Activated CD4-positive, CD25-positive, alpha-beta regulatory T cell treated with anti-CD3 and anti-CD28 coated beads, Interleukin-2, amount 50 U/mL, for 72 hours (primary cell): Measurements from ENCODE around the gene AGRN.
"Not testable (repeated sequence)": the region's sequence is repeated elsewhere in the genome, so short reads cannot be mapped to it uniquely, and the experiment has no call there.

Source experiments
- DNase-seq: peaks from one replicate; pipeline ENCODE4 v3.0.0; 2021

The AGRN gene

DNA sequence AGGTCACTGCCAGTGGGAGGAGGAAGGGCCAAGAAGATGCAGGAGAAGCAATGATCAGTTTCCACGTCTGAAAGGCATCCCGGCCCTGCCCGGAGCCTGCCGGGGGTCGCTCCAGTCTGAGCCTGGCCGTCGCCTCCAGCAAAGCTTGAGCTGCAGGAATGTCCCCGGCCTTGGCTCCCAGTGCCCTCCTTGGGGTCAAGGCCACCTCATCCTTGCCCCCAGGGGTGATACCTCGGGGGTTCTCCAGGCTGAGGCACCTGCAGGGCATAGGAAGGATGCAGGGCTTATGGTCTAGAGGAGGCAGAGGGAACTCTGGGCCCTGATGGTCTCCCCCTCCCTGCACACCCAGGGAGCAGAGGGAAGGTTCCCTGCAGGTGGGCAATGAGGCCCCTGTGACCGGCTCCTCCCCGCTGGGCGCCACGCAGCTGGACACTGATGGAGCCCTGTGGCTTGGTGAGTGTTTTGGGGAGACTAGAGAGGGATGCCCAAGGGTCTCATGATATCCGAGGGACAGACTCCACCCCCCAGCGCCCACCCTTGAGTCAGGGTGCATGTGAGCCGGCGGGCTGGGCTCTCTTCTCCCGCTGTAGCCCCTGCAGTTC, 34.3 kb downstream of the AGRN start:
- no peak for DNase-seq

DNA sequence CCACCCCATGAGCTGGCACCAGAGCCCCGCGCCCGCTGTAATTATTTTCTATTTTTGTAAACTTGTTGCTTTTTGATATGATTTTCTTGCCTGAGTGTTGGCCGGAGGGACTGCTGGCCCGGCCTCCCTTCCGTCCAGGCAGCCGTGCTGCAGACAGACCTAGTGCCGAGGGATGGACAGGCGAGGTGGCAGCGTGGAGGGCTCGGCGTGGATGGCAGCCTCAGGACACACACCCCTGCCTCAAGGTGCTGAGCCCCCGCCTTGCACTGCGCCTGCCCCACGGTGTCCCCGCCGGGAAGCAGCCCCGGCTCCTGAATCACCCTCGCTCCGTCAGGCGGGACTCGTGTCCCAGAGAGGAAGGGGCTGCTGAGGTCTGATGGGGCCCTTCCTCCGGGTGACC, 35.1 kb downstream of the AGRN start:
- DNase-seq, result no peak

DNA sequence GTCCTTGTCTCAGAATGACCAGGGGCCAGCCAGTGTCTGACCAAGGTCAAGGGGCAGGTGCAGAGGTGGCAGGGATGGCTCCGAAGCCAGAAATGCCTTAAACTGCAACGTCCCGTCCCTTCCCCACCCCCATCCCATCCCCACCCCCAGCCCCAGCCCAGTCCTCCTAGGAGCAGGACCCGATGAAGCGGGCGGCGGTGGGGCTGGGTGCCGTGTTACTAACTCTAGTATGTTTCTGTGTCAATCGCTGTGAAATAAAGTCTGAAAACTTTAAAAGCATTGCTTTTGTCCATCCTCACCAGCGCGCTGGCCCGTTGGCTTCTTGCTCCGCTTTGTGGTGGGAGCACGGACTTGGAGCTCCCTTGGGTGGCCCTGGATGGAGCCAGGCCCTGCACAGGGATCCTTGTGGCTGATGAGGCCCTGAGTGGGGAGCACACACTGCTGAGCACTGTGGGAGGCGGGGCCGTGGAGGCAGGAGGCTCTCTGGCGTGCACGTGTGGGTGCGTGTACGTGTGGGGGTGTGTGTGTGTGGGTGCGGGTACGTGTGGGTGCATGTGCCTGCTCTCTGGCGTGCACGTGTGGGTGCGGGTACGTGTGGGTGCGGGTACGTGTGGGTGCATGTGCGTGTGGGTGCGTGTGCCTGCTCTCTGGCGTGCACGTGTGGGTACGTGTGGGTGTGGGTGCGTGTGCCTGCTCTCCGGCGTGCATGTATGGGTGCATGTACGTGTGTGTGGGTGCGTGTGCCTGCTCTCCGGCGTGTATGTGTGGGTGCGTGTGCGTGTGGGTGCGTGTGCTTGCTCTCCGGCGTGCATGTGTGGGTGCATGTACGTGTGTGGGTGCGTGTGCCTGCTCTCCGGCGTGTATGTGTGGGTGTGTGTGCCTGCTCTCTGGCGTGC, 36.2 kb downstream of the AGRN start:
- DNase-seq, result no peak

DNA sequence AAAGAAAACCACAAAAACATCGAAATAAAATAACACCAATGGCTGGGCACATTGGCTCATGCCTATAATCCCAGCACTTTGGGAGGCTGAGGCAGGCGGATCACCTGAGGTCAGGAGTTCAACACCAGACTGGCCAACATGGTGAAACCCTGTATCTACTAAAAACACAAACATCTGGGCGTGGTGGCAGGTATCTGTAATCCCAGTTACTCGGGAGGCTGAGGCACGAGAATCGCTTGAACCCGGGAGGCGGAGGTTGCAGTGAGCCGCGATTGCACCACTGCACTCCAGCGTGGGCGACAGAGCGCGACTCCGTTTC, 37.8 kb downstream of the AGRN start:
- not testable (repeated sequence) for DNase-seq

DNA sequence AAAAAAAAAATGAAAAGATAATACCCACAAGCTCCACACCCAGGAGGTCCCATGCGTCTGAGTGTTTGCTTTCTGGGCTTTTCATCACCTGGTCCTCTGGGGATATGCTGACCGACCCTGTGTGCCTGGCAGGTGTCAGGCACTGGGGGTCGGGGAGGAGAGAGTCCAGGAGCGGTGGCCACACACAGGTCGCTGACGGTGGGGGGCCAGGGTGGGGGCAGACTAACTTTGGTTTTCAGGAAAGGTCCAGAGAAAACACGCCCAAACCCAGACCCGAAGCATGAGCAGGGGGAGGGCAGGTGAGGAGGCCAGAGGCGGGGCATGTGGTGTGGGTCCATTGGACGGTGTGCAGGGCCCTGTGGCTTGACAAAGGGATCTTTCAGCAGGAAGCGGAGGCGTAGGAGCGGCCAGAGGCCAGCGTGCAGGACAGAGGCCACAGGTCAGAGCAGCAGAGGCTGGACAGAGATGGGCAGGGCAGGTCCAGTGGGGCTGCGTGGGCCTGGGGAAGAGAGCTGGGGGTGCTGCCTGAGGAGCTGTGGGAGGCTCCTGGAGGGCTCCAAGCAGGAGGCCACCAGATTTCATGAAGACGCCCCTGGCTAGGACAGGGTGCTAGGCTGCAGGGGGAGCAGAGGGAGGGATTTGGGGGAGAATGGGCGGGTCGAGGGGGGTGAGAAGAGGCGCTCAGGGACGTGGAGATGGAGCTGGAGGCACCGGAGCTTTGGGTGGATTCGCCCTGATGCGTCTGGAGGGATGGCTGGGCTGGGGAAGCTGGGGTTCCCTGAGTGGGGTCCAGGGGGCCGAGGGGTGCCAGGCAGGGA, 38.4 kb downstream of the AGRN start:
- DNase-seq, result no peak

DNA sequence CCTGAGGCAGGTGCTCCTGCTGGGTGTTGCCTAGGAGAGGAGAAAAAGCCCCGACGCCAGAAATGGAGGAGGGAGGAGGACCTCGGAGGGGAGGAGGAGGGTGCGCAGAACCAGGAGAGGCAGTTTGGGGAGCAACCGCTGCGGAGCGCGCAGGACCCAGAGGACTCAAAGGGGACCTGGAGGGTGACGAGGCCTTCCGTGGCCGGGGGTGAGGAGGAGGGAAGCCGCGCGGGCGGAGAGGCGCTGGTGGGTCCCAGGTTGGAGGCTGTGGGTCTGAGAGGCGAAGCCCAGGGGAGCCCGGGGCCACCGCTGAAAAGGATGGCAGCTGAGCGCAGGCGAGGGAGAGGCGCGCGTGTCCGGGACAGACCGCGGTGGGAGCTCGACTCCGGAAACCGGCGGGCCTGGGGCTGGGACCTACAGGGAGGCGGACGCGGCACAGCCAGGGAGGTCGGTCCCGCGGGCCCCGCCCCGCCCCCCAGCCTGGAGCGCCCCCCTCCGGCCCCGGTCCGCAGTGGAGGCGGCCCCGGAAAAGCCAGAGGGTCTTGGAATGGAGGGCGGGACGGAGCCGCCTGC, 39.1 kb downstream of the AGRN start:
- peak; percentile 57 for DNase-seq

DNA sequence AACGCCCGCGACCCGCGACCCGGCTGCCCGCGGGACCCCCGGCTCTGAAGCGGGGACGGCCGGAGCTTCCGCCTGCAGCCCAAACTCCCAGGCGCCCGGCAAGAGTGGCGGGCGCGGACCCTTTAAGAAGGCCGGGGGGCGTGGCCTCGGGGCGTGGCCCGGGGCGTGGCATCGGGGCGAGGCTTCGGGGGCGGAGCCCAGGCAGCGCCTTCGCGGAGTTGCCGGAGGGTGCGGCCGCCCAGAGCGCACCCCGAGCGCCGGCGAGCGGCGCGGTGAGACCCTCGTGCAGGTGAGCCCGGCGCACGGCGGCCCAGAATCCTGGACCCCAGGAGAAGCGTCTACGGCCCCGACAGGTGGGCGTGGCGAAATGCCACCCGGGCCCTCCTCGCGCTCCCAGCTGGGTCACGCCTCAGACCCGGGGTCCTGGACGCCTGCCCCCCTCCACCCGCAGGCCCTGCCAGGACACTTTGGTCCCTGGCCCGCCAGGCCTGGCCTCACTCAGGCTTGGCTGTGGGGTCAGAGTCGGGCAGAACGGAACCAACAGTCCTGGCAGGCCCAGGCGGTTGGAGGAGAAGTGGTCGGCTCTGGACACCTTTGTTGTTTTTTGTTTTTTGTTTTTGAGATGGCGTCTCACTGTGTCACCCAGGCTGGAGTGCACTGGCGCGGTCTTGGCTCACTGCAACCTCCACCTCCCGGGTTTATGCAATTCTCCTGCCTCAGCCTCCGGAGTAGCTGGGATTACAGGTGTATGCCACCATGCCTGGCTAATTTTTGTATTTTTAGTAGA, 39.8 kb downstream of the AGRN start:
- peak; percentile 97 for DNase-seq

DNA sequence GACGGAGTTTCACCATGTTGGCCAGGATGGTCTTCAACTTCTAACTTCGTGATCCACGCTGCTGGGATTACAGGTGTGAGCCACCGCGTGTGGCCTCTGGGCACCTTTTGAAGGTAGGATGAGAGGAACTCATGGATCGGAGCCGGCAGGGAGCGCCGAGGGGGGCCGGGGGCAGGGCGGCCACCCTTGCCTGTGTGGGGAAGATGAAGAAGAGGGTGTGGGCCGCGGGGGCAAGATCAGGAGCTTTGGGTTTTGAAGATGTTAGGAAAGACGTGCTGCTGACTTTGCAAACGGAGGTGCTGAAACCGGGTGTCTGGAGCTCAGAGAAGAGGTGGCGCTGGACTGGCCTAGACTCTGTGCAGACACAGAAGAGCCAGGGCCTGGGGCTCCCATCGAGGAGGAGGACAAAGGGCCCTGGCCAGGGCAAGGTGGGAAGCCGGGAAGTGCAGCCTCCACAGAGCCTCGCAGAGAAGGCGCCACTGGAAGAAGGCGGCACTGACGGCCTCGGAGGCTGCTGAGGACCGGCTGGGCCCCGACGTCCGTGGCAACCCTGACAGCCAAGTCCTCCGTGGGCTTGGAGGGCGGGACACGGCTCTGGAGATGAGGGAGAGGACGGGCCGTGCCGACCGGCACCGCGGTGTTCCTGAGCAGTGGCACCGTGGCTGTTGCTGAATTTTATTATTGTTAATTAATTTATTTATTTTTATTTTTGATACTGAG, 40.5 kb downstream of the AGRN start:
- no peak for DNase-seq

DNA sequence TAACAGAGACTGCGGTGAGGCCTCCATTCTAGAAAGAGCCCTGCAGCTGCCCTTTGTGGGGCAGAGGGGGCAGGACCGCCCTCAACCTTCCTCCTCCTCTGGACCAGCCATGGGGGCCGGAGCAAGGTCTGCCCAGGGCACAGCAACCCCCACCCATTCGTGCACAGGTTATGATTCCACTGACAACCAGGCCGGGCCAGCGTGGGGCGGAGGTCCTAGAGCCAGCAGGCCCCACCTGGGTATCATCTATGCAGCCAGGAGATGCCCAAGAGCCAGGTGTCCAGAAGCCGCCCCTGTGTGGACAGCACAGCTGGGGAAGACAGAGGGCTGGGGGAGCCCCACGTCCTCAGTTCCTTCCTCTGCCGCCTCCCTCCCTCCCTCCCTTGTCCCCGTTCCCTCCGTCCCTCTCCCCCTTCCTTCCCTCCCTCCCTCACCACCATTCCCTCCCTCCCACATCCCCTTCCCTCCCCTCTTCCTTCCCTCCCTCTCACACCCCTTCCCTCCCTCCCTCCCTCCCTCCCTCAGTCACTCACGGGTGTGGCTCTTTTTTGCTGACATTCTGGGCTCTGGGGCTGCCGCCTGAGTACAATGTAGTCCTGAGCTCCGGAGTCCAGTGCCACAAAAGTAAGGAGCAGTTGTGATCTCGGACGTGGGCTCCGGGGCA, 41.9 kb downstream of the AGRN start:
- DNase-seq, result no peak

DNA sequence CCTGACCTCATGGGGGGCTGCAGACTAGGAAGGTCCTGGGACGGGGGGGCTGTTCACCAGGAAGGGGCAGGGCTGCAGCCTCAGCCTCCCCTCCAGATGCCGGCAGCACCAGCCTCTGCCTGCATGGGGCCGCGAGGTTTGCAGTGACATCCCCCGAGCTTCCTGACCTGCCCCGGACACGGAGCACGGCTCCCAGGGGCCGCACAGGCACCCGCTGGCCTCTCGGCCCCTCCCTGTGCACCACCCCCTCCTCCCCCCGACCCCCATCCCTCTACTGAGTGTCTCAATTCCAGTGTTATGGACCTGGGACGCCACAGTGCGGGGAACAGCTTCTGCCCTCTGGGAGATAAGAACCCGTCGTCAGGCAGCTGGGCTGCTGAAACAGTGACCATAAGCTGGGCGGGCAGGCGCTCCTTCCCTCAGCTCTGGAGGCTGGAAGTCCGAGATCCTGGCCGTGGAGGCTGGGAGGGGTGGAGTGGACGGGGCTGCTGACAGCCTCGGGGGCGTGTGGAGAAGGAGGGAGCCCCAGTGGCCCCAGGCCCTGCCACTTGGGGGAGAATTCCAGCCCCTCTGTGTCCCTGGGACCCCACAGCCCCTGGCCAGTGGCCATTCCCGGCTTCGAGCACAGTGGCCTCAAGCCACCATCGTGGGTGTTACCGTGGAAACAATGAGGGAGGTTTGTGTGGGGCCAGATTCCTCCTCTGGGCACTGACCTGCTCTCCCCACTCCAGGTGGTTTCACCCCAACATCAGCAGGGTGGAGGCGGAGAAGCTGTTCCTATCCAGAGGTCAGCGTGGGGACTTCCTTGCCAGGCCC, 42.6 kb downstream of the AGRN start:
- no peak for DNase-seq

DNA sequence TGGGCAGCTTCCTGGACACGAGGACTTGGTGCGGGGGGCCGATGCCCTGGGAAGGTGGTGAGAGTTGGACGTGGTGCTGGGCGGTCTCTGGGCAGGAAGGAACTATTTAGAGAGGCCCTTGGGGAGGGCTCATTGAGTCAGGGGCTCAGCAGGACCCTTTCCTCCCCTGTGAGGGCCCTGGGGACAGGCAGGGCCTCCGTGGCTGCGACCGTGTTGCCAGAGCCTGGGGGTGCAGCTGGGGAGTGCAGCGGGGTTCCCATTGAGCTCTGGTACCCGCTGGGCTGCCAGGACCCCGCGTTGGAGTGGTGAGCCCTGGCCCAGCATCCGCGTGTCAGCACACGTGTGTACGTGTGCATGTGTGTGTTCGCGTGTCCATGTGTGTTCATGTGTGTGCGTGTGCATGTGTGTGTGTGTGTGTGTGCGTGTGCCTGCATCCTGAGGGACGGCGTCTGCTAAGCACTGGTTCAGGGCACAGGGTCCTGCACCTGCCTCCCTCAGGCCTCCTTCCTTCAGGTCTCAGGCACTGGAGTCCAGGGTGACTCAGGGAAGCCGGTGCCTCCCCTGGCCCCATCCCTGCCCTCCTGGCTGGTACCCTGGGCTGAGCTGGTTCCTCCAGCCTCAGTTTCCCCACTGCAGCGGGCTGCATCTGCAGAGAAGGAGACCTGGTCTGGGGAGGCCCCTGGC, 43.5 kb downstream of the AGRN start:
- no peak for DNase-seq

DNA sequence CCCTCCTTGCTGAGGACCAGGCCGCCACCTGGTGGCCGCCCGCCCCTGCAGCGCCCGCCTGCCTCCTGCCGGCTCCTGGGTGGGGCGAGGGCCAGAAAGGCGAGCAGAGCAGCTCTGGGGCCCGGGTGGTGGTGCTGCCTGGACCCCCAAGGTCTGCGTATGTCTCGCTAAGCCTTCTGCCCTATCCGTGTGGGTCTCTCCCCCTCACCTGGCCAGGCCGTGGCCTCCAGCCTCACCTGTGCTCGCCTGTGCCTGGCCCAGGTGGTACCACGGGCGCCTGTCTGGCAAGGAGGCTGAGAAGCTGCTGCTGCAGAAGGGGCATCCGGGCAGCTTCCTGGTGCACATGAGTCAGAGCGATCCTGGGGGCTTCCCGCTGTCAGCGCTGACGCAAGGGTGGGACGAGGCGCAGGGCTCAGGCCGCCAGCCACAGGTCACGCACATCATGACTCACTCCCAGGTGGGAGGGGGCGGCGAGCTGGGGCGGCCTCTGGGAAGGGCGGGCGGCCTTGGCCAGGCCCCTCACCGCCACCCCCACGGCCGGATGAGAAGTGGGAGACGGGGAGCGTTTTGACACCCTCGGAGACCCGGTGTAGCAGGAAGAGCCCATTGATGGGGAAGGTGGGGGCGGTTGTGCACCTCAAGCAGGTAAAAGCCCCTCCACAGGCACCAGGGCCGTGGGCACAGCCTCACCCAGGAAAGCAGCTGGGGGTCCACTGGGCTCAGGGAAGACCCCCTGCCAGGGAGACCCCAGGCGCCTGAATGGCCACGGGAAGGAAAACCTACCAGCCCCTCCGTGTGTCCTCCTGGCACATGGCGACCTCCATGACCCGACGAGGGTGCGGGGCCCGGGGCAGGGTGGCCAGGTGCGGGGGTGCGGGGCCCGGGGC, 44.3 kb downstream of the AGRN start:
- DNase-seq, result peak; percentile 87

DNA sequence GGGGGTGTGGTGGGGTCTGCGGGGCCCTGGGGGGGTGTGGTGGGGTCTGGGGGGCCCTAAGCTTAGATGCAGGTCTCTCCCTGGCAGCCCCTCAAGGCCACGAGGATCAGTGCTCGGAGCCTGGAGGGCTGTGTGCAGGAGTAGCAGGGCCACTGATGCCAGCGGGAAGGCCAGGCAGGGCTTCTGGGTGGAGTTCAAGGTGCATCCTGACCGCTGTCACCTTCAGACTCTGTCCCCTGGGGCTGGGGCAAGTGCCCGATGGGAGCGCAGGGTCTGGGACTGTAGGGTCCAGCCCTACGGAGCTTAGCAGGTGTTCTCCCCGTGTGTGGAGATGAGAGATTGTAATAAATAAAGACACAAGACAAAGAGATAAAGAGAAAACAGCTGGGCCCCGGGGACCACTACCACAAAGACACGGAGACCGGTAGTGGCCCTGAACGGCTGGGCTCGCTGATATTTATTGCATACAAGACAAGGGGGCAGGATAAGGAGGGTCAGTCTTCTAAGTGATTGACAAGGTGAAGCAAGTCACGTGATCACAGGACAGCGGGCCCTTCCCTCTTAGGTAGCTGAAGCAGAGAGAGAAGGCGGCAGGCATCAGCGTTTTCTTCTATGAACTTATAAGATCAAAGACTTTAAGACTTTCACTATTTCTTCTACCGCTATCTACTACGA, 45.5 kb downstream of the AGRN start:
- DNase-seq, result no peak

DNA sequence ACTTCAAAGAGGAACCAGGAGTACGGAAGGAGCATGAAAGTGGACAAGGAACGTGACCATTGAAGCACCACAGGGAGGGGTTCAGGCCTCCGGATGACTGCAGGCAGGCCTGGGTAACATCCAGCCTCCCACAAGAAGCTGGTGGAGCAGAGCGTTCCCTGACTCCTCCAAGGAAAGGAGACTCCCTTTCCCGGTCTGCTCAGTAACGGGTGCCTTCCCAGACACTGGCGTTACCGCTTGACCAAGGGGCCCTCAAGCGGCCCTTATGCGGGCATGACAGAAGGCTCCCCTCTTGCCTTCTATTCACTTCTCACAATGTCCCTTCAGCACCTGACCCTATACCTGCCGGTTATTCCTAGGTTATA, 46.0 kb downstream of the AGRN start:
- DNase-seq, result not testable (repeated sequence)

DNA sequence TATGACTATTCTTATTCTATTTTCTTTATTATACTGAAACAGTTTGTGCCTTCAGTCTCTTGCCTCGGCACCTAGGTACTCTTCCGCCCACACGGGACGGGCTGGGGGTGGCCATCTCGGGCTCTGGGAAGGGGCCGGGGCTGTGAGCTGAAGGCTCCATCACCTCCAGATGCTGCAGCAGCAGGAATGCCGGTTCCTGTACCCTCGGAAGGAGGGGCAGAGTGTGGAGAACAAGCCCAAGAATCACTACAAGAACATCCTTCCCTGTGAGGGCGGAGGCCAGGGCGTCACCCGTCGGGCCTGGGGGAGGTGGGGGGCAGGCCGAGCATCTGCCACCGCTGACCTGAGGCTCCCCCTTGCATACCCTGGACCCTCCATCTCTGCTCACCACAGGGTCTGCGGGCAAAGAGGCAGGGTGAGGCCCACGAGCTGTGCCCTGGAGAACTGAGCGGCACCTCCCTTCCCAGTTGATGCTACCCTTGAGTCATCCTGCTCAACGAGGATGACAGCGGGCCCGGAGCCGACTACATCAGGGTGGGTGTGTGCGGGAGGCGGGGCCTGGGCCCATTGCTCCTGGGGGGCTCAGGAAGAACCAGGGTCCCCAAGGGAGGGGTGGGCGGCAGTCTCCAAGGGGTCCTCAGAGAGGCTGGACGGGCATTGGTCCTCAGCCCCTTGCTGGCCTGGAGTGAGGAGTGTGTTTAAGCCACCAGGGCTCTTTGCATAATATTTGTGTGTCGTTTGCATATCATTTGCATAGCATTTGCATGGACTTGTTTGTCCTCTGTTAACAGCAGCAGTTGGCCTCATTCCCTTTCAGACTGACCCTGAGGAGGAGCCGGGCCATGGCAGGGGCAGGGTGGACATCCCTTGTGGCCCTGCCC, 46.7 kb downstream of the AGRN start:
- DNase-seq, result no peak

DNA sequence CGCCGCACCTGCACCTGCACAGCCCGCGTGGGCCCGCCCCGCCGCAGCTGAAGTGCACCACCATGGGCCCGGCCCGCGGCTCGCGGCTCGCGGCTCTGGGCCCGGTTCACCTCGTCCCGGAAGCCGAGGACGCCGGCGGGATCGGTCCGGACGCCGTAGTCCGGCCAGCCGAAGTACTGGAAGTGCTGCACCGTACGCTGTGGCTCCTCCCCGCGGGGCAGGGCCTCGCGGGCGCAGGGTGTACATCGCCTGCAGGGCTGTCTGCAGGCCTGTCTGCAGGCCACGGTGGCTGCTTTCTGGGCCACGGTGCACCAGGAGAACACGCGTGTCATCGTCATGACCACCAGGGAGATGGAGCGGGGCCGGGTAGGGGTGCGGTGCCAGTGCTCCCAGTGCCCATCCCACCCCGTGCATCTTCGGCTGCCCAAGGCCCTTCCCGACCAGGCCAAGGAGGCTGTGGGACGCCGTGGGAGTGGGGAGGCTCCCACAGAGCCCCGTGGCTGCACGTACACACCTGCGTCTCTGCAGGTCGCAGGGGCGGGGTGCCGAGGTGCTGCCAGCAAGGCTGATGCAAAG, 47.5 kb downstream of the AGRN start:
- DNase-seq, result no peak
